Erythroblast (primary cell): ENCODE measurements around the gene DAB2IP.

Source experiments
- GATA1 ChIP-seq: IDR thresholded peaks from 2 replicates; pipeline ENCODE4 v1.6.1; 2011; ENCODE audit warnings: low read depth, mild to moderate bottlenecking, control low read depth, low read length, moderate library complexity
- POLR2A ChIP-seq: IDR thresholded peaks from 2 replicates; pipeline ENCODE4 v1.6.1; 2011; ENCODE audit warnings: mild to moderate bottlenecking, low read length

GRCh38 chr9:121759996-121760395, 108.6 kb downstream of the DAB2IP start:
- TF ChIP-seq POLR2A: no peak
- TF ChIP-seq GATA1: no peak
